Measurements from ENCODE around the gene TAS2R38.

DNA sequence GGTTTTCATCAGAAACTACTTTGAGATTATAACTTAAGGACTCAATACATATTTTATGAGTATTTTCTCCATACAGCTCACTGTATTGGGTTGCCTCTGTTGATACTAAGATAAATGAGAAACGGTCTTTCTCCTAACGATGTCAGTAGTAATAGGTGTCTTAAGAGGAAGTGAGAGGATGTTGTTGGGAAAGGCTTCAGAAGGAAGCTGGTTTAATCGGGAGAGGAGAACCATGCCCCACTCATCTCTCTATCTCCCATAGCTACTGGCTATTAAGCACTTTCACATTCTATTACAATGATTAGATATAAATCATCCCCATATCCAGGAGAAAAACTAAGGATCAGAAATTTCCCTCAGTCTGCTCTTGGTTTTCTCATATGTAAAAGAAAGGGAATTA, 28.8 kb downstream of the TAS2R38 start:
- TF ChIP-seq POLR2A (IDR thresholded peaks at IDR 0.05; ENCODE audit: low read length) (no peak), GATA1 (IDR thresholded peaks at IDR 0.05; ENCODE audit: low read depth, low read length) (no peak)
